HG03196 (cell line): Measurements from ENCODE around the gene APOL1.

Experiments
- ATAC-seq: cut with Tn5 transposase; IDR thresholded peaks from one replicate; pipeline ENCODE4 v1.9.1; 2021; ENCODE audit not compliant: unreplicated experiment

Gene APOL1

DNA sequence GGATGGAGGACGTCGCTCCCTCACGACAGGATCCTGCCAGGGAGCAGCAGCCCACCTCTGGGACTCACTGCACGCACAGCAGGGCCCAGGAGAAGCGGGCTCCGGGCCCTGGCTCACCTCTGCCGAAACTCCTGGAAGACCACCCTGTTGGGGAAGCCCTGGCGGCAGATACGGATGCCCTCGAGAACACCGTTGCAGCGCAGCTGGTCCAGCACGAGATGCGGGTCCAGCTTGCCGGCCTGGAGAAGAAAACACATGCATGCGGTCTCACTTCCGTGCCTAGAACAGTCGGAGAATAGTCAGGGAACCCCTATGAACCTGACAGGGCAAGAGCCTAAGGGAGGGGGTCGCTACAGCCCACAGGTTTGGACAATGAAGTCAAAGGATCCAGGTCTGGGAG lies 52.9 kb downstream of the APOL1 start:
- ATAC-seq: no peak

GRCh38 chr22:36306227-36306626 lies 53.3 kb downstream of the APOL1 start:
- no peak for ATAC-seq

GRCh38 chr22:36308880-36309279 lies 55.9 kb downstream of the APOL1 start:
- no peak for ATAC-seq

- ATAC-seq: no peak
These were observed 58.6 kb downstream of the APOL1 start for GRCh38 chr22:36311386-36312085.

- no peak for ATAC-seq
These were observed 62.4 kb downstream of the APOL1 start for GRCh38 chr22:36315325-36315724.

DNA sequence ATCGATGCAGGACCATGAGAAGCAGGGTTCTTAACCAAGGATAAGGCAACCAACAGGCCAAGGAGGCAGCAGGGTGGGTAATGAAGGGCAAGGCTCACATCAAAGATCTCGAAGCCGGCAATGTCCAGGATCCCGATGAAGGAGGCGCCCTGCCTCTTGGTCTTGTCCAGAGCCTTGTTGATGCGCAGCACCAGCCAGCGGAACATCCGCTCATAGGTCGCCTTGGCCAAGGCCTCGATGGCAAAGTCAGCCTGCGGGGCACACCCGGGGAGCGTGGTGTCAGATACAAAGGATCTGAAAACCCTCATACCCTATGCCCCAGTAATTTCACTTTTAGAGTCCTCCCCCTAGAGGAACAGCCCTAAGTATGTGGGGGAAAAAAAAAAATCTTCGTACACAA lies 63.5 kb downstream of the APOL1 start:
- no peak for ATAC-seq
